ENCODE results near the gene DLGAP1.

DNA sequence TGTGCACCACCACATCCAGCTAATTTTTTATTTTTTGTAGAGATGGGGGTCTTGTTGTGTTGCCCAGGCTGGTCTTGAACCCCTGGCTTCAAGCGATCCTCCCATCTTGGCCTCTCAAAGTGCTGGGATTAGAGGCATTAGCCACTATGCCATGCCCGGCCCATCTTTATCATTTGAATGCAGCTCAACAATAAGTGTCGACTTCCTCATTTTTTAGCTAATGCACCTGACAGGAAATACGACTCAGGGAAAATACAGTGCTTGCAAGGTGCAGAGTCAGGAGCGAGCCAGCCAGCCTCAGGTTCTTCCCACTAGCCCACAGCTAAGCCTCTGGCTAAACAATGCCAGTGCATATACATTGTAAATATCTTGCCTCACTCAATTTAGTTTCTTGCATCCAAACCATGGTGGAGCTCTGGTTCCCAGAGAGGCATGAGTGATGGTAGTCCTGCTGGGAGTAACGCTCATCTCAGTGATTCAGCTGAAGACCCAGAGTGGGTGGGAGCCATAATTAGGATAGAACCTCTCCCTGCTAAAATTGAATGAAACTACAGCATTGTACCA is 870.1 kb downstream of the DLGAP1 start:
- TF ChIP-seq, protein P1, sequence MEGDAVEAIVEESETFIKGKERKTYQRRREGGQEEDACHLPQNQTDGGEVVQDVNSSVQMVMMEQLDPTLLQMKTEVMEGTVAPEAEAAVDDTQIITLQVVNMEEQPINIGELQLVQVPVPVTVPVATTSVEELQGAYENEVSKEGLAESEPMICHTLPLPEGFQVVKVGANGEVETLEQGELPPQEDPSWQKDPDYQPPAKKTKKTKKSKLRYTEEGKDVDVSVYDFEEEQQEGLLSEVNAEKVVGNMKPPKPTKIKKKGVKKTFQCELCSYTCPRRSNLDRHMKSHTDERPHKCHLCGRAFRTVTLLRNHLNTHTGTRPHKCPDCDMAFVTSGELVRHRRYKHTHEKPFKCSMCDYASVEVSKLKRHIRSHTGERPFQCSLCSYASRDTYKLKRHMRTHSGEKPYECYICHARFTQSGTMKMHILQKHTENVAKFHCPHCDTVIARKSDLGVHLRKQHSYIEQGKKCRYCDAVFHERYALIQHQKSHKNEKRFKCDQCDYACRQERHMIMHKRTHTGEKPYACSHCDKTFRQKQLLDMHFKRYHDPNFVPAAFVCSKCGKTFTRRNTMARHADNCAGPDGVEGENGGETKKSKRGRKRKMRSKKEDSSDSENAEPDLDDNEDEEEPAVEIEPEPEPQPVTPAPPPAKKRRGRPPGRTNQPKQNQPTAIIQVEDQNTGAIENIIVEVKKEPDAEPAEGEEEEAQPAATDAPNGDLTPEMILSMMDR (IDR thresholded peaks at IDR 0.05 in 4 of 5, conservative IDR thresholded peaks at IDR 0.05 in 1 of 5) = no peak
- no peak for TF ChIP-seq POLR2A (IDR thresholded peaks at IDR 0.05)
